Daoy (cell line): ENCODE data around the gene GXYLT2. TPM values are rescaled to one million over a fixed set of nuclear protein-coding genes. Genes with fewer than 3 reads are reported as not detected.

Experiments used
- DNase-seq: peaks from one replicate; pipeline ENCODE4 v3.0.0-alpha.2; 2015; ENCODE audit warnings: low read depth
- total RNA-seq: library from RNA; depleted of rRNA; stranded (reverse); fragments of >200 nt; shearing (Covaris generic); gene quantifications from 2 replicates; pipeline ENCODE4 v1.2.3, GENCODE V29; 2014

Gene GXYLT2
- total RNA-seq, 1 experiment from 2014 or later = 3.7 TPM

GRCh38 chr3:72932416-72932815 lies 44.6 kb downstream of the GXYLT2 start:
- DNase-seq = no peak

DNA sequence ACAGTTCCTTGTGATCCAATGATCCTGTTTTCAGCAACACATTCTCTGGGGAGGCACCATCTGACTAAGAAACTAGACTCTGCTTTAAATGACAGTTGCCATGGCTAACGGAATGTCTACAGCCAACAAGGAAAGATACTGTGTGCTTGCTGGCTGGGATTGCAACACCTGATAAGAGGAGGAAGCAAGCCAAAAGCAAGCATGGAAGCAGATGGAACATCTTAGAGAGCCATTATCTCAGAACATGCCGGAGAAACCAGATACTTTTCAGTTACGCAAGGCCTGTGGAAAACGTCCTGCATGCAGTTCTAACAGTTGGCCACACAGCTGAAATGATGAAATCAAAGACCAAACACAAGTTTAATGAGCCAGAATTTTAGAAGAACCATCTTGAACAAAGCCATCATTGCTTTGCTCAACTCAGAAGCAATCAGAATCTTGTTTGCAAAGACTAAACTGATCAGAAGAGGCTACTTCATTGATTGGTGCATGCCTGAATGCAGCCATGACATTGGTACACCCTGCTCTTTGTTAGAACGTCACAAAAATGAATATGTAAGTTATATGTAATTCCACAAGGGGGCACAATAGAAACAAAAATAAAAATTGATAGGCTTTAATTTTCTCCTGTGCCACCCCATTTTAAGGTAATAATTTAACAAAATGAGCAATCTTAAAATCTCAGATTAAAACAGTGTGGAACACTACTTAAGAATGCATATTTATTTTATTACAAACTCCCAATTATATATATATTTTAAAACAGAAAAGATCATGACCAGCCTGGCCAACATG lies 50.8 kb downstream of the GXYLT2 start:
- DNase-seq = peak; percentile 39

DNA sequence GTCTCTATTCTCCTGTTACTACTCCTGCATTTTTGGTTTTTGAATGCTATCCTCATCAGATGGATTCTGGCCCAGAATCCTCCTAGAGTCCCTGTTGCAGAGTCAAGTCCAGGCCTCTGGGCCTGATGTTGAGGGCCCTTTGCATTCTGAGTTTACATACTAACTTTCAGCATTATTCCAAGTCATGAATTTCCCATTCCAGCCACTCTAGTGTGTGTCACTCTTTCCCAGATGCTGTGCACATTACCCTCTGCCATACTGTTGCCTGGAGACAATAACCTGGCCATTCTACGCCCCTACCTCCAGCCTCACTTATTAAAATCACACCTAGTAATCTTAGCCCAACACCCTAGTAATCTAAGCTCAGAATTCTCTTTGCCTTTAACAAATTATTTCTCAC lies 53.4 kb downstream of the GXYLT2 start:
- DNase-seq = no peak

- no peak for DNase-seq
Observed at GRCh38 chr3:72942427-72942826, 54.6 kb downstream of the GXYLT2 start.

GRCh38 chr3:72944696-72945095 lies 56.9 kb downstream of the GXYLT2 start:
- DNase-seq = no peak

GRCh38 chr3:72947715-72948490 lies 60.1 kb downstream of the GXYLT2 start:
- DNase-seq = no peak

DNA sequence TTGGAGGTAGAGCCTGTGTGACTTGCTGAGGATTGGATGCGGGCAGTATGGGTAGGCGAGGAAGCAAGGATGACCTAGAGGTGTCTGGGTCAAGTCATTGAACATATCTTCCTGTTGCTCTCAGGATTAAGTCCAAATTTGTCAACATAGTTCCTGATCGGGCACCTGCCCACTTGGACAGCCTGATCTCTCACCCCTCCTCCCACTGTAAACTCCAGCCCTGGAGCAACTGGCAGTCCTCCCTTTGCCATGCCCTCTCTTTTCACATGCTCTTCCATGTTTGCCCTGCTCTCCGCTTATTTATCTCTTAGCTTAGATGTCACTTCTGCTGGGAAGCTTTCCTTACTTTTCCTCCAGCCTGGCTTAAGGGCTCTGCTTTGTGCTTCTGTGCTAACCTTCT lies 61.2 kb downstream of the GXYLT2 start:
- no peak for DNase-seq

- no peak for DNase-seq
Observed at GRCh38 chr3:72950372-72950771, 62.5 kb downstream of the GXYLT2 start.

DNA sequence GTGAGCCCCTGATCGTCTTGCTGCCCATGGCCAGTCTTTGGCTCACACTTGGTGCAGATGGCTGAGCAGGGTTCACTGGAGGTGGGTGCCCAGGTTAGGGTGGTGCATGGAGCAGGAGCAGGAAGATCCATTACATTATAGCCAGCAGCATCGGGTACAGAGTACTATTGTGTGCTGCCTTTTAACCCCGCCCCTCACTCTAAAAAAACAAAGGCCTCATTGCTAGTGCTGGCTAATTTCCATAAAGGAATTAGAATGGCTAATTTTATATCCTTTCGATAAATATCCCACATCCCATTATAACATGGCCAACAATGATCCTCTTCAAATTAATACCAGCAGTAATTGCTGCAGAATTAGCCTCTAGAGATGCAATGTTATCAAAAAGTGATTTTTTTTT lies 63.0 kb downstream of the GXYLT2 start:
- no peak for DNase-seq

- DNase-seq = no peak
Observed at GRCh38 chr3:72951259-72951722, 63.4 kb downstream of the GXYLT2 start.

DNA sequence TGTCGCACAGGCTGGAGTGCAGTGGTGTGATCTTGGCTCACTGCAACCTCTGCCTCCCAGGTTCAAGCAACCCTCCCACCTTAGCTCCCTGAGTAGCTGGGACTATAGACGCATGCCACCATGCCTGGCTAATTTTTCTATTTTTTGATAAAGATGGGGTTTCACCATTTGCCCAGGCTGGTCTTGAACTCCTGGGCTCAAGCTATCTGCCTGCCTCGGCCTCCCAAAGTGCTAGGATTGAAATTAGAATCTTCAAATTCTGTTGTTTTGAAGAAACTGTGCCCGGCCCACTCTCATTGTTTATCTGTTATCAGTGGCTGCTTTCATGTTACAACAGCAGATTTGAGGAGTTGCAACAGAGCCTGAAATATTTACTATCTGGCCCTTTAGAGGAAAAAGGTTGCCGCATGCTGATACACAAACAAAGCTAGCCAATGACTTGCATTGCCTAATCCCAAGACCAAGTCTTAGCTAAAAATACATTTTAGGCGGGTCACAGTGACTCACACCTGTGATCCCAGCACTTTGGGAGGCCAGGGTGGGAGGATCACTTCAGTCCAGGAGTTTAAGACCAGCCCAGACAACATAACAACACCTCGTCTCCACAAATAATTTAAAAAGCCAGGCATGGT lies 65.6 kb downstream of the GXYLT2 start:
- no peak for DNase-seq

DNA sequence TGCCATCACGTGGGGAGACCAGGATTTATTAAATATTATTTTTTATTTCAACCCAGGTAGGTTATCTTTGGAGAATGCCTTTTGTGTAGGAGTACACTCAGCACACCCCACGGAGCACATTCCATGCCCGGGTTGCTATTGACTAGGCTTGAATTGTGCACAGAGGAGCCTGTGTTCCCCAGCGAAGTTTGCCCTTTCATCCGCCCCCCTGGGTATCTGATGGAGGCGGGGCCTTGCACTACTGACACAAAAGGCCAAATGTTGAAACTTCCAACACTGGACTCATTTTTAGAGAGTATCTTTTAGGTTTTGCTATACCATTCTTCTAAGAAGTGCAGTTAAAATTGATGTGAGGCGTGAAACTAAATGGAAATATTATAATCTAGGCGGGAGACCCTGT lies 69.5 kb downstream of the GXYLT2 start:
- no peak for DNase-seq

- DNase-seq = no peak
Observed at GRCh38 chr3:72959336-72959735, 71.5 kb downstream of the GXYLT2 start.

- DNase-seq = no peak
Observed at GRCh38 chr3:72960812-72961518, 73.1 kb downstream of the GXYLT2 start.

DNA sequence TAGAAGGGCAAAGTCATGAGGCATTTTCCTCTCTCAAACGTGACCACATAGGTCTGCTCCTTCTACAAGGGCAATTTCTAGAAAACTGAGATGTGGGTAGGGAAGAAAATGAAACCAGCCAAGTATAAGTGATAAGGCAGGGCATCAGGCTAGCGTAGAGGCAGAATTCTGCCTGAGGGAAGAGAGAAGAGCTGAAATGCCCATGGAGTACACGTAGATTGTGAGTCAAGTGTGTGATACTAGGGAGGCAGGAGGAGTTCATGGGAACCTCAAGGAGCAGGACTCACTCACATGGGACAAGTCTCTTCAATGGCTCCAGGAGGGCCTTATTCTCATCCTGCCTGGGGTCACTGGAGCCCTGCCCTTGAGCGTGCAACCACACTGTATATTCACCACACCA lies 73.9 kb downstream of the GXYLT2 start:
- no peak for DNase-seq

DNA sequence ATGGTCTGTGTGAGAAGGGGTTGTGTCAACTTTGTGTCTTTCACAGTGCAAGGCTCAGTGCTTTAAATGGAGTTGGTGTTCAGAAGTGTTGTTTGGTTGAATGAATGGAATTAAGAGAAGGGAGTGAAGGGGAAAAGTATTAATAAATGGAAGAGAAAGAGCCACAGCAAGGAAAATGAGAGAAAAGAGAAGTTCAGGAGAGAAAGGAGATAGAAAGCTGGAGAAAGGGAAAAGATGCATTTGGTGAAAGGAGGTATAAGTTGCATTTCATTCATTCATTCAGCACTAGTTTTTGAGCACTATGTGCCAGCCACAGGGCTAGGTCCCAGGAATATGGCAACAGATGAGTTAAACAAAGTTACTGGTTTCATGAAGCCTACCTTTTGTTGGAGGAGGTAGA lies 74.5 kb downstream of the GXYLT2 start:
- DNase-seq = no peak

DNA sequence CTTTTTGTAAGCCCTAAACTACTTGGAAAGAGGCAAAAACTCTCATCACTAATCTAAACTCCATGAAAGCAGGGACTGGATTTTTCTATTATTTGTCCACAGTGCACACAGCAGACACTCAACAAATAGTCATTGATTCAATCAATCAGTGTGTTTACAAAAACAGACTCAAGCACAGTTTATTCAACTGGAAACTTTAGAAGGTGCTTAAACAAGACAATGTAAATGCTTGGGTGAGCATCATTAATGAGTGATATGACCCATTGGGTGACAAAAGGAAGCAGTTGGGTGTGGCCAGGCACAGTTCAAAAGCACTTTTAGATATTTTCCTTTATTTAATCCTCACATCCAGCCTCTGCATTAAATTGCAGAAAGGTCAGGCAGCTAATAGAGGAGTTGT lies 76.8 kb downstream of the GXYLT2 start:
- DNase-seq = no peak

DNA sequence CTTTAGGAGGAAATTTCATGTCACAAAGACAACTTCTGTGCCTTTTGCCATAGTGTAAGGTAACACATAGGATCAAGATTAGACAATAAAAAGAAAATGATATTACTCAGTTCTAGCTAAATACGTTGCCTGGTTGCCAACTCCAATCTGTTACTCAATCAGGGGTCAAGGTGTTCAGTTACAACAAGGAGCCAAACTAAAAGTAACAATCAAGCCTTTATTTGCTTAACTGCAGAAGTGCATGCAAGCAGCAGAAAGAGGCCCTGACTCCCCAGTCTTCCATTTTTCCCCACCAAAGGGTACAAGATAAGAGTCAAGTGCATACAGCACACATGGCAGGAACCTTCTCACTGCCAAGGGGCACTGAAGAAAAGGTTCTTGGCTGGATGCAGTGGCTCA lies 80.4 kb downstream of the GXYLT2 start:
- DNase-seq = no peak

DNA sequence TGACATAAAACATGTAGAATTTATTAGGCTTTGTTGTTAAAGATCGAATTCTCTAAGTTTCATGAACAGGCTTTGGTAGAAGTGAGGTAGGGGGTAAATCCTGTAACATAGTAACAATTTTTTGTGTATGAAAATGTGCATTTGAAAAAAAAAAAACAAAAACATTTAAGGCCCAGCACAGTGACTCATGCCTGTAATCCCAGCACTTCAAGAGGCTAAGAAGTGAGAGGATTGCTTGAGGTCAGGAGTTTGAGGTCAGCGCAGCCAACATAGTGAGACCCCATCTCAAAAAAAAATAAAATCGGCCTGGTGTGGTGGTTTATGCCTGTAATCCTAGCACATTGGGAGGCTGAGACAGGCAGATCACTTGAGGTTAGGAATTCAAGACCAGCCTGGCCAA lies 81.9 kb downstream of the GXYLT2 start:
- no peak for DNase-seq

DNA sequence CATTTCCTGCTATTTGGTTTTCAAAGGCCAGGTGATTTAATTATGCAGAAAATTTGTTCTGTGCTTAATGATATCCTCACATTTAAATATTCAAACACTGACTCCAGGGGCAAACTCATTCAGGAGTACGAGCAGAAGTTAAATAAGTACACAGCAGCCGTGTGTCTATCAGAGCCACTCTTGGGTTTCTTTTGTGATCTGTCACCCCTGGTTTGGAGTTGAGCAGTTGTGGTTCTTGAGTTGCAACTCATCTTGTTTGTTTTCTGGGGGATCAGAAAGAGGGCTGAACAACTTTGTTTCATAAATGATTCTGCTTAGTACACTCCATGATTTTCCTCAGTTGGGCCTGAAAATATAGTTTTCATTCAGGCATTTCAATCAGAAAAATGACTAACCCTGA lies 83.1 kb downstream of the GXYLT2 start:
- no peak for DNase-seq

DNA sequence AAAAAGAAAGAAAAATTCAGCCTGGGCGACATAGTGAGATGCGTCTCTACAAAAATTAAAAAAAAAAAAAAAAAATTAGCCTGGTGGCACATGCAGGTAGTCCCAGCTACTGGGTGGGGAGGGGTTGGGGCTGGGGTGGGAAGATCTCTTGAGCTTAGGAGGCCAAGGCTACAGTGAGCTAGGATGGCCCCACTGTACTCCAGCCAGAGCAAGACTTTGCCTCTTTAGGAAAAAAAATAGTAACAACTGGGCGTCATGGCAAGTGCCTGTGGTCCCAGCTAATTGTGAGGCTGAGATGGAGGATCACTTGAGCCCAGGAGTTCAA lies 84.8 kb downstream of the GXYLT2 start:
- DNase-seq = no peak

GRCh38 chr3:72973031-72973723 lies 85.3 kb downstream of the GXYLT2 start:
- peak; percentile 67 for DNase-seq
